HG02763 (cell line): ENCODE results near the gene IGFBP2.
A peak's percentile ranks its signal among the peaks of the same experiment; 100 is the strongest.
"Not testable (repeated sequence)": the region's sequence is repeated elsewhere in the genome, so short reads cannot be mapped to it uniquely, and the experiment has no call there.

Experiments
- ATAC-seq: cut with Tn5 transposase; IDR thresholded peaks from one replicate; pipeline ENCODE4 v1.9.1; 2021; ENCODE audit warnings: mild to moderate bottlenecking, moderate library complexity; ENCODE audit not compliant: unreplicated experiment

IGFBP2 gene, protein sequence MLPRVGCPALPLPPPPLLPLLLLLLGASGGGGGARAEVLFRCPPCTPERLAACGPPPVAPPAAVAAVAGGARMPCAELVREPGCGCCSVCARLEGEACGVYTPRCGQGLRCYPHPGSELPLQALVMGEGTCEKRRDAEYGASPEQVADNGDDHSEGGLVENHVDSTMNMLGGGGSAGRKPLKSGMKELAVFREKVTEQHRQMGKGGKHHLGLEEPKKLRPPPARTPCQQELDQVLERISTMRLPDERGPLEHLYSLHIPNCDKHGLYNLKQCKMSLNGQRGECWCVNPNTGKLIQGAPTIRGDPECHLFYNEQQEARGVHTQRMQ

DNA sequence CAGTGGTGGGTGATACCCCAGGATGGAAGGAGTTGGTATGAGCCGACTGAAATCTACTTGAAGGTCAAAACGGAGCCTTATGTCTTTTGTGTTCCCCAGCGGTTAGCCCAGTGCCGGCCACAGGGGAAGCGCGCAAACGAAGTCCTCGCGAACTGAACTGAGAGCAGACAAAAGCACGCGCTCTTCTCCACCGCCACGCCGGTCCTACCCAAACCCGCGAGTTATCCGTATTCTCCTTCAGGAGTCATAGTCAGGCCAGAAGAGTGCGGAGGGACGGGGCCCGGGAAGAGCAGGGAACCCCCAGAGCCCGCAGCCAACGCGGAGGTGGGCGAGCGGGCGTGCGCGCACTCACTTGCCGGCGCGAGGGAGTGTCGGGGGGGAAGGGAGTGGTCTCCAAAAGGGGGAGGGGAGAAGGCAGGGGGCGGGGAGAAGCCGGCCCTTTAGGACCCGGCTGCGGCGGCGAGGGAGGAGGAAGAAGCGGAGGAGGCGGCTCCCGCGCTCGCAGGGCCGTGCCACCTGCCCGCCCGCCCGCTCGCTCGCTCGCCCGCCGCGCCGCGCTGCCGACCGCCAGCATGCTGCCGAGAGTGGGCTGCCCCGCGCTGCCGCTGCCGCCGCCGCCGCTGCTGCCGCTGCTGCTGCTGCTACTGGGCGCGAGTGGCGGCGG lies at the start of gene IGFBP2:
Gene IGFBP2 (plus strand): TSS at position 469 of the 664 bp plus-strand sequence. CDS start 104 bp downstream, at position 573.
- ATAC-seq: no peak

DNA sequence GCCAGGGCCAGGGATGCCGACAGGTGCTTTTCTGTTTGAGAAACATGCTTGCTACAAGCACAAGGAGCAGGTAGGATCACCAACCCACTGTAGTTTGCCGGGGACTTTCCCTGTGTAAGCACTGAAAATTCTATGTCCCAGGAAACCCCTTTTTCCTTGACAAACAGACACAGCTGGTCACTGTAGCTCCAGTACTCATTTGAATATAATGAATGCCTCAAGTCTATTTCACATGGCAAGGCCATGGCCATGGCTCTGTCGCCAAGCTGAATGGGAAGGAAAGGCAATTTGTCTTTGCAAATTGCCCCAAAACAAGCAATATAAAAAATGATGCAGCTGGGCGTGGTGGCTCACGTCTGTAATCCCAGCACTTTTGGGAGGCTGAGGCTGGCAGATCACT lies 49.6 kb upstream of the IGFBP2 start:
- ATAC-seq: no peak

DNA sequence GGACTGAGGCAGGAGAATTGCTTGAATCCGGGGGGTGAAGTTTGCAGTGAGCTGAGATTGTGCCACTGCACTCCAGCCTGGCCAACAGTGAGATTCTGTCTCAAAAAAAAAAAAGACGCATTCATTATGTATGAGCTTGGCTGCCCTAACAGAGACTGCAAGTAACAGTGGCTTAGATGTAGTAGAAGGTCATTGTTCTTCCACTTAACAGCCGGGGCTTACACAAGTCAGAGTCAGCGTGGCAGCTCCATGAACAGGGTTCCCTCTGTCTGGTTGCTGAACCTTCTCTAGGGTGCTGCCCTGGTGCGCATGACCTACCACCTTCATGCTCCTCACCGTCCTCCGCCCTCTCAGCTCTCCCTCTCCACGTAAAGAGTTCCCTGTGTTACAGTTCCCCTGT lies 49.1 kb upstream of the IGFBP2 start:
- ATAC-seq: no peak

DNA sequence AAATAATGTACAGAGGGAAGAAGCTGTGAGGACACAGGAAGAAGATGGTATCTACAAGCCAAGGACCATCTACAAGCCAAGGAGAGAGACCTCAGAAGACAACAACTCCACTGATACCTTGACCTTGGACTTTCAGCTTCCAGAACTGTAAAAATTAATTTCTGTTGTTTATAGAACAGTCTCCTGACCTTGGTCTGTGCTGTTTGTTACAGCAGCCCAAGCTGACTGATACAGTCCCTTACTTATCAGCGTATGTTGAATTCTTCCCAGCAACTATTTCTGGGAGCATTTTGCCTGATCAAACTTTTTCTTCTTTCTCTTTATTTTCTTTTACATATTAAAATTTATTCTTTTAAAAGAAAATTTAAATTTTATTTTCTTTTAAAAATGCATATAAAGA lies 47.8 kb upstream of the IGFBP2 start:
- ATAC-seq: no peak

DNA sequence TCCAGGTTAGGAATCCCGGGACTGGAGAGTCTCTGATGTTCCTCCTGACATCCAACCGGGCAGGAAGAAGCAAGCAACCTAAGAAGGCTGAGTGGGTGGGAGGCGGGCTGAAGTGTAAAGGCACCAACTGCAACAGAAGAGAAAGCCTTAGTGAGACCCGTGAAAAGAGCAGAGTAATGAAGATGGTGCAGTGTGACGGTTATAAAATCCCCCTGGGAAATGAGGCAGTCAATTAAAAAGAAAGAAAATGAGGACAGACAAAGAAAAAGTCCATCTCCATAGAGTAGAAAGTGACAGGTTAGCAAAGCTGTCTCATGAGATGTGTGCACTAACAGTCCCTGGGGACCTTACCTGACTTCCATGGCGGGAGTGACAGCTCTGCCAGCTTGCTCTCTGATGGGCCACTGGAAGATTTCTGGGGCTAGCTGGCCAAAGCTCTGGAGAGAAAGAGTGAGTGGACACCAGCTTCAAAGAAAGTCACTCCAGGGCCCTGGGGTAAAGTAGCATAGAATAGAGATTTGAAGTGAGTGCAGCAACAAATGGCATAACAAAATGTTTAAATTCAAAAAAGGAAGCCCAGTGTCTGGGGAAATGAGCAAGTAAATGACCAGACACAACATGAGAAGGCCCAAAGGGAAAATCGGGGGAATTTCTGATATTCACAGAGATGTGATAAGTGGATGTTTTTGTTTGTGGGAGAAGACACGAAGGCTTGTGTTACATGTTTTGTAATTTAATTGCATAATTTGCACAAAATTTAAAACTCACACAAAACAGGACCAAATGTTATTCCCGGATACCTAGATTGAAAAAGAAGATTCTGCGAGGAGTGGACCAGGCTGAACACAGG lies 44.1 kb upstream of the IGFBP2 start:
- no peak for ATAC-seq

DNA sequence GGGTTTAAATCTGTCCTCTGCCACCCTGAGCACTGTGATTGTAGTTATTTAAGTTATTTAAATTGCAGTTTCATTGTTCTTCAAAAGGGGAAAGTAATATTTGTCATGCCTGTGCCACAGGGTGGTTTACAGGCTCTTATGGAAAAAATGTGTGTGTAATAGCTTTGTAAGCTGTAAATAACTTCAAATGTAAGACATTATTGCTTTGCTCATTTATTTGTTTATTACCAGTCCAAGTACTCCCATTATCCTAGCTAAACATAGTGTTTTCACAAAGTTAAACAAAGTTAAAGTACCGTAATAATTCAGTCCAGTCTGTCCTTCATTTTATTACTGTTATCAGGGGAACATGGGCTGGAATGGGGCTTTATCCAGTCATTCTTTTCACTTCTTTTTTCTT lies 43.4 kb upstream of the IGFBP2 start:
- ATAC-seq: no peak

DNA sequence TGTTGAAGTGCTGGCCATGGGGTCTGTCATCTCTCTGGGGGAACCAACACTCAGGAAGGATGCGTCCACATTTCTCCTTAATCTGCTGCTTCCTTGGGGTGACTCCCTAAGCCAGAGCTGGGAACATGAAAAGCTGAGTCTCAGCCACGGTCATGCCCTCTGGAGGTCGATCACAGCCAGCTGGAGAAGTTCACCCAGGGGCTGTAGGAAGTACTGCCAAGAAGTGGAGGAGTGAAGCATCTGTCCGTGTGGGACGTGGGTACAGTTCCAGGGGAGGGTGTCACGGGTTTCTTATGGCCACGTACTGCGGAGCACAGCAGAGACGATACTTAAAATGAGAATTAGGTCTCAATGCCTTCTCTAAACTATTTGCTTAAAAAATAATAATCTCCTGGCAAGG lies 42.4 kb upstream of the IGFBP2 start:
- ATAC-seq: no peak

DNA sequence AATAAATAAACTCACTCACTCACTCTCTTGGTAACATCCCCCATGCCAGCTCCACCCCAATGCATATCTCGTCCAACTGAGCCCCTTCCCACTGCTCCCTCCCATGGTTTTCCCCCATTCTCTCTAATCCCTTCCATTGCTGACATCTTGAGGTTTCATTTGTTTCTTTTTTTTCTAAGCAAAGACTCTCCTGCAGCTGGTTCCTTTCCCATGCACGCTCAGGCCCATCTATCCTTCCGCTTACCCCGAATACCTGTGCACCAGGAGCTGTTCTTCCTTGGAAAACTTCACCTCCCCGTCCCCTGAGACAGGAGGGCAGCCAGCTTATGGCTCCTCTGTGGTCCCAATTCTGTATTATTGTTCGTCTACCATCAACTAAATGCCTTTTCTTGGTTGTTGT lies 41.7 kb upstream of the IGFBP2 start:
- no peak for ATAC-seq

DNA sequence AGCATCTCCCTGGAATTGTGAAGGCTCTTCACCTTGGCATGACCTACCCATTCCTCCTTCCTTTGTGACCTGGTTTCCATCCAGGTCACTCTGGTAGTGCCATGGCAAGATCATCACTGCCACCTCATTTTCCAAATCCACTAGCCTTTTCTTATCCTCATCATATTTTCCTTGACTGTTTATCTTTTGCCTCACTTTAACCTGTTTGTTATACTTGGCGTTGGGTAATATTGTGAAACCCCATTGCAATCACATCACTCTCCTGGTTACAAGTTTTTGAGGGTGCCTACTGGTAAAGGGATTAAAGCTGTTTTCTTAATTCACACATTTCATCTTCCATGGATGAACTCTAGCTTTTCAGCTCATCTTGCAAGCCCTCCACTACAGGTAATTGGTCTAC lies 39.1 kb upstream of the IGFBP2 start:
- ATAC-seq: no peak

DNA sequence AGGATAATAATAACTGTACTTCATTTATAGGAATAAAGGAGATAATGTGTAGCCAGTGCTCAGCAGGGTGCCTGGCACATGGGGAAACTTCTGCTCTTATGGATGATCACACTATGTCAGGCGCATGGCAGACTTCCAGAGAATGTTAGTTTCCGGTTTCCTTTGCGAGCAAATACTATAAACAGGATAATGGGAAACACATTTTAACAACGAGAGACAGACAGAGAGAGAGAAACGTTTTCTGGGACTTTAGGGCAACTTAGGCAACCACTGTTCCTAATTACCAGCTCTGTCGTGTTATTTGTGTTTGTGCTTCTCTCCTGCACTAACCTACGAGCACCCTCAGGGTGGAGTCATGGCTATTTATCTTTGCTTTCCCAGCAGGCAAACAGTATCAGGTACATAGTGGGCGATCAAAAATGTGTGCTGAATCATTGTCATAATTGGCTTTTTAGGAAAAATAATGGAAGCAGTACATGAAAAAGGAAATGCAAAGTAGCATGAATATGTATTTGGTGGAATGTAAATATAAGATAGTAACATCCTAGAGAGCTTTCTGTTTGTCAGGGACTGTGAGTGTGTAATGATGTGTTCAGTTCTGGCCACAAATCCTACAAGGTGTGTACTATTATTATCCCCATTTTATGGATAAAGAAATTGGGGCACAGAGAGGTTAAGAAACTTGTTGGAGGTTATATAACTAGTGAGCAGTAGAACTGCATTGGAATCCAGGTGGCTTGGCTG lies 36.8 kb upstream of the IGFBP2 start:
- ATAC-seq: no peak

DNA sequence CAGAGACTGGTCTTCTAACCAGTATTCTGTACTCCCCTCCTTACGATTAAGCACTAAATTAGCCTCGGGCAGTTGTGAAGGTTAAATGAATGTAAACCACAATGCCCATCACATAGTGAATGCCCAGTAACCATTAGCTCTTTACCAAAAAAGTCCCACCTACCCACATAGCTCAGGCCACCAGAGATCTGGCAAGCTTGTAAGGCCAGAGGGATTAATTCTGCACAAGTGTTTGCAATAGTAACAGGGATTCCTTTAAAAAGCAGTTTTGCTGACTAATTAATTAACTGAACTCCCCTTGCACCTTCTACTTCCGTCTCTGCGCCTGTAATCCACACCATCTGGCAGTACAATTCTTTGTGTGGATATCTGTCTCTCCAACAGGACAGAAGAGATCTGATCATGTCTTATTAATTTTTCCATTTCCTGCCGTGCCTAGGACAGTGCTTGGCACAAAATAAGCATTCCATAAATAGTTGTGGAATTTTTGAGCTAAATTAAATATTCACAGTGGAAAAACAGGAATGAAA lies 36.2 kb upstream of the IGFBP2 start:
- no peak for ATAC-seq

DNA sequence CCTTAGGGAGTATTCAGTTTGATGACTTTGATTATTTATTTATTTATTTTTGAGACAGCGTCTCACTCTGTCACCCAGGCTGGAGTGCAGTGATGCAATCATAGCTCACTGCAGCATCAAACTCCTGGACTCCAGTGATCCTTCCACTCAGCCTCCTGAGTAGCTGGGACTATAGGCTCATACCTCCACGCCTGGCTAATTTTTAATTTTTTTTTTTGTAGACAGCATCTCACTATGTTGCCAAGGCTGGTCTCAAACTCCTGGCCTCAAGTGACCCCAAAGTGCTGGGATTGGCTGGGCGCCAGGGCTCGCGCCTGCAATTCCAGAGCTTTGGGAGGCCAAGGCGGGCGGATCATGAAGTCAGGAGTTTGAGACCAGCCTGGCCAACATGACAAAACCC lies 35.4 kb upstream of the IGFBP2 start:
- not testable (repeated sequence) for ATAC-seq

DNA sequence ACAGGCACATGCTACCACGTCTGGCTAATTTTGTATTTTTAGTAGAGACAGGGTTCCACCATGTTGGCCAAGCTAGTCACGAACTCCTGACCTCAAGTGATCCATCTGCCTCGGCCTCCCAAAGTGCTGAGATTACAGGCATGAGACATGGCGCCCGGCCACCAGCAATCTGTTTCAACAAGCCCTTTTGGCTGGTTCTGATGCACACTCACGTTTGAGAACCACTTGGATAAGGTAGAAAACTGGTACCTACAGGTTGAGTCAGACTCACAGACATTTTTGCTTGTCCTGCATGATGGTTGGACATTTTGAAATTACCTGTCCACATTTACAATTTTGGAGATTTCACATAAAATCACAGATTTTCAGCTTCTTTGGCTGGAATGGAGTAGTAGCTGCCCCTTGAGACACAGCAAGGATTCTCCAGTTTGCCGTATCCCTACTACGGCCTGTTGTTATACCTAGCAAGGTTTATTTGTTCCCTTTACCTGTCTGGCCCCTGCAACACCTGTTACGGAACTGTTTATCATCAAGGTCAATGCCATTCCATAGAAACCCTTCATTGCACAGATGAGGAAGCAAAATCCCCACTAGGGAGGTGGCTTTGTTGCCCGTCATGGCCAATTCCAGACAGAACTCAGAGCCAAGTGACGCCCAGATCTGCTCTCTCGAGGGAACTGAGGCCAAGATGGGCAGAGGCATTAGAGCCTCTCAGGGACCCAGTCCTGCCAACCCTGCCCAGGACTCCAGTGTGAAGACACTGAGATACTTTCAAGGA lies 31.4 kb upstream of the IGFBP2 start:
- ATAC-seq: no peak

DNA sequence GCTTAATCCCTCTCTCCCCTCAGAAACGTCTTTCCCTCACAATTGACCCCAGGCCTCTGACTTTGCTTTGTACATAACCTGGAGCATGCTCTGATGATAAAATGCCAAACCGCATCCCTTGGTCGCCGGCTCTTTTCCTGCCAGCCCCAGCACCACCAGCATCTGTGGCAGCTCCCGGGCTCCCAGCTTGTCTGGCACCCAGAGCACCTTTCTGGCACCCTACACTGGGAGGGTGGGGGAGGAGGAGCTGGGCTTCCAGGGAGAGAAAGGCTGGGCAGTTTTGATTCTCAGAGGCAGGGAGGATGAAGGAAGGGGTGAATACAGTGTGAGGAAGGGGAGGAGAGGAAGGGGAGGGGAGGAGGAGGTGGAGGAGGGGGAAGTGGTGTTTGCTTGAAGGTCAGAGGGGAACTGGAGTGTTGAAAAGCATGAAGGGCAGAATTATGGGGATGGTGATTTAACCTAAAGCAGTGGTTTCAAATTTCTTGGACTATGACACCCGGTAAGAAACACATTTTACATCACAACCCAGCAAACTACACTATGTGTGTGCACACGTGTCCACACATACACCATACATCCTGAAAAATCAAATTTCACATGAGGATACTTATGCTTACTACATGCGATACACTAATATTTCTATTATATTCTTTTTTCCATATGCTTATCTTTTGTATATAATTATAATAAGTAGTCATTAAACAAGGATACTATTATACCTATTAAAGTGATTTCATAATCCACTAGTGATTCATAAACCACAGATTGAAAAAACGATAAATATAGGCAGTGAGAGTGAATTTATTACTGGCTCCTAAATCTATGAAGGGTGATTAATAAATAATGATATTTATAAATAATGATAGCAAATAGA lies 30.0 kb upstream of the IGFBP2 start:
- ATAC-seq: no peak

DNA sequence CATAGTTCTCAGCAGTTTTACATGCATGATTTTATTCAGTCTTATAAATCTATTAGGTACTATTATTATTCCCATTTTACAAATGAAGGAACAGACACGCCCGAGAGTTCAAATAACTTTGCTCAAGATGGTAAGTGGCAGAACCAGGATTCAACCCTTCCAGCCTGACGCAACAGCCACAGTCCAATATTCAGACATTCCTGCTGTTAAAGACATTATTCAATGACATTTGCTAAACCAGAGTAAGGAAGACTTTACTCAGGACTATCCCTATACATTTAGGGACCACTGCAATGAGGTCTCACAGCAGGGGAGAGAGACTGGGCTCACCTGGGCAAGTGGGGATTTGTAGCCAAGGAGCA lies 29.4 kb upstream of the IGFBP2 start:
- ATAC-seq: no peak

DNA sequence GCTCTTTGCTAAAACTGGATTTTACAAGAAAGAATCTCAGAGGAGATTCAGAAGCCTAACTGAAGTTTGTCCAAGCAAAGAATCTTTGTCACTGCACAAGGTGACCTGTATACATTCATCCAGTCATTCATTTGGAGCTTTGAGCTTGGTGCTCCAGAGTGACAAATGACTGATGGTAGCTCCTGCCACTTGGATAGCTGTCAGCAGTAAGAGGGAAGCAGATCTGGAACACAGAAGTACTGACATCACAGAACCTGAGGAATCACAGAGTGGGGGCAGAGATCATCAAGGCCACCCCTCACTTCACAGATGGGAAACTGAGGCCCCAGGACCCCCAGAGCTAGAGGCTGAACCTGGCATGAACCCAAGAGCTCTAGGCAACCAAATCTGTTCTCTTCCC lies 28.8 kb upstream of the IGFBP2 start:
- no peak for ATAC-seq

DNA sequence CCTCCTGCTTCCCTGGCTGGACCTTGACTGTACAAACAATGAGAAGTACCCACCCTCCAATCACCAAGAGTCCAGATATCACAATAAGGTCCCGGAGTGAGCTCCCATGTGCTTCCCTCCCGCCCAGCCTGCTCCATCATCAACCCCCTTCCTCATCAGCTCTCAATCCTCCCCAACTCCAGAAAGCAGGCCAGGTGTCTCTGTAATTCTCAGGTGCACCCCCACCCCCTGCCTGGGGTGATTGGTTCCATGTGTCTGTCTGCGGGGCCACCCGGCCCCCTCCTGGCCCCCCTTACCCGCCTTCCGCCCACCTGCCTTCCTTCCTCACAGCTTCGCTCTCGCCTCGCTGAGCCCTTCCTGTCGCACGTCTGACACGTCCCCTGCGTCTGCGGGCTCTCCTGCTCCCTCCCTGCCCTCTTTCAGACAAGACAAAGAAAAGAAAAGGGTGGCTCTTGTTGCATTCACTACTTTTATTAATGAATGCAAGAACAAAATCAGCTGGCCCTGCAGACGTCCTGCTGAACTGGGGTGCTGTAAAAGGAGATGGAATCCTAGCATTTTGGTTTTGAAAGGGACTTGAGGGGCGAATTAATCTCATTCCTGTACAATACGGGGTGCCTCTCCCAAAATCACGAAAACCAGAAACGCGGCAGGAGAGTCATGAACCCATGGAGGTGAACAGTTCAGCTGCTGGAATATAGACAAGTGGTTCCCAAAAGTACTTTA lies 26.5 kb upstream of the IGFBP2 start:
- peak; percentile 83 for ATAC-seq

DNA sequence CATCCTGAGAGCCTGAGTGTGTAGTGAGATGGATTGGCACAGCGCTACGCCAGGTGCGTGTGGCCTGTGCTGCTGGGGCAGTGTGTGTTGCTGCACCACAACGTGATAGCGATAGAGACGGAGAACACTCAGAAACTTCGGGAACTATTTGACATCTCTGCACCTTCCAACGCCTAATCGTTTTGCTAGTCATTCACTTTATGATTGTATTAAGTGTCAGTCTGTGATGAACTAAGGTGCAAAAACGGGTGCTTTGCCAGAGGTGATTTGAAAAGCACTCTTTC lies 26.0 kb upstream of the IGFBP2 start:
- no peak for ATAC-seq

DNA sequence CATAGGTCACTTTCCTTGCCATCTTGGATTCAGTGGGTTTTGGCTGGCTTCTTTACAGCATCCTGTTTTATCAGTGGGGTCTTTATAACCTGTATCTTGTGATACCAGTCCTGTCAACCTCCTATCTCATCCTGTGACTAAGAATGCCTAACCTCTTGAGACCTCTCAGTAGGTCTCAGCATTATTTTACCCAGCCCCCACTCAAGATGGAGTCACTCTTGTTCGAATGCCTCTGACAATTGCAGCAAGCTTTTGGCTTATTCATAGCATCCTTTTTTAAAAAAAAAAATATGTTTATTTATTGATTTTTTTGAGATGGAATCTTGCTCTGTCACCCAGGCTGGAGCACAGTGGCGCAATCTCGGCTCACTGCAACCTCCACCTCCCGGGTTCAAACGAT lies 24.7 kb upstream of the IGFBP2 start:
- no peak for ATAC-seq
